GM21786 (cell line): ENCODE results near the gene ARHGAP26.

ENCODE experiments used
- ATAC-seq: cut with Tn5 transposase; IDR thresholded peaks from one replicate; pipeline ENCODE4 v1.9.1; 2021; ENCODE audit not compliant: unreplicated experiment

ARHGAP26 gene

GRCh38 chr5:143172739-143173138, 402.6 kb downstream of the ARHGAP26 start:
- ATAC-seq, result no peak

DNA sequence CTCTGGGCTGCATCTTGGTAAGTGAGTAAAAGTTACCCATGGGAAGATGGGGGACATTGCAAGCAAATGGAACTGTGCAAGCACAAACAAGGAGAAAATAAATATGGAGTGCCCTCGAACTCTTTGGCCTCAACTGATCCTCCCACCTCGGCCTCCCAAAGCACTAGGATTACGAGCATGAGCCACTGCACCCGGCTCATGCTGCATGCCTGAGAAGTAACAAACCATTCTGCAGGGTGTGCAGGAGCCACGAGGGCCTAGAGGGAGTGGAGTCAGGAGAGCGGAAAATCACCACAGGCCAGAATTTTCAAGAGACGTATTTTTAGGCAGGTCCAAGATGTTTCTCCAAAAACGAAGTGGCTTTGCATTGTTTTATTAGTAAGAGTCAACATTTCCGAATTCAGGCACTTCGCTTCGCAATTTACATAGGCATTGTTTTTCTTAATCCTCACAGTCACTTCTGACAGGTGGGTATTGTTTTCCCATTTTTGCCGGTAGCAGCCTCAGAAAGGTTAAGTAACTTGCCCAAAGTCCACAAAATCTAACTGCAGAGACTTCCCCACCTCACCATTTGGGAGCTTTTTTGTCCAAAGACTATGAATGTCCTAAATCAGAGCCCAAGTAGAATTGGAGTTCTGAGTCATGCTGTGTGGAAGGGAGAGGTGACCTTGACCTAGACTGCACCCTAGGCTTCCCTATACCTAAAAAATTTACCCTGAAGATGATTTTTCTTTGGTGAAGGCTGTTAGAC, 403.1 kb downstream of the ARHGAP26 start:
- ATAC-seq, result no peak

- peak; percentile 93 for ATAC-seq
Measured at GRCh38 chr5:143174714-143175398, 404.7 kb downstream of the ARHGAP26 start.

- no peak for ATAC-seq
Measured at GRCh38 chr5:143176048-143176447, 405.9 kb downstream of the ARHGAP26 start.

- no peak for ATAC-seq
Measured at GRCh38 chr5:143177263-143177983, 407.2 kb downstream of the ARHGAP26 start.

- no peak for ATAC-seq
Measured at GRCh38 chr5:143179126-143179740, 409.1 kb downstream of the ARHGAP26 start.

GRCh38 chr5:143180751-143181150, 410.6 kb downstream of the ARHGAP26 start:
- ATAC-seq, result no peak

DNA sequence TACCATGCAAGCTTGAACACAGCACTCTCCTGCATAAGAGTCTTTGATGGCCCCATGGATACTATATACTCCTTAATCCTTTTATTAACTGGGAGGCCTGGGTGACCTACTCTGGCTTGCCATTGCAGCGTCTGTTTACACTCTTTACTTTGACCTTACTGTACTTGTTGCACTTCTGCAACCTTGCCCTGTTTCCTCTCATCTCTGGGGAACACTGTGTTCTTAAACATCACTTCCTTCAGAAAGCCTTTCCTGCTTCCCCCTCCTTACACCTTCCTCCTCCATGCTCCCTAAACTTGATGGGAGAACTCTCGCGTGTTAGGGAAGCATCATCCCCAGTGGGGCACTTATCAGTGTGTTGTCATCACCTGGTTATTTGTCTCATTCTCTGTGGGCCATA, 411.0 kb downstream of the ARHGAP26 start:
- ATAC-seq, result no peak

GRCh38 chr5:143182106-143182505, 411.9 kb downstream of the ARHGAP26 start:
- no peak for ATAC-seq

DNA sequence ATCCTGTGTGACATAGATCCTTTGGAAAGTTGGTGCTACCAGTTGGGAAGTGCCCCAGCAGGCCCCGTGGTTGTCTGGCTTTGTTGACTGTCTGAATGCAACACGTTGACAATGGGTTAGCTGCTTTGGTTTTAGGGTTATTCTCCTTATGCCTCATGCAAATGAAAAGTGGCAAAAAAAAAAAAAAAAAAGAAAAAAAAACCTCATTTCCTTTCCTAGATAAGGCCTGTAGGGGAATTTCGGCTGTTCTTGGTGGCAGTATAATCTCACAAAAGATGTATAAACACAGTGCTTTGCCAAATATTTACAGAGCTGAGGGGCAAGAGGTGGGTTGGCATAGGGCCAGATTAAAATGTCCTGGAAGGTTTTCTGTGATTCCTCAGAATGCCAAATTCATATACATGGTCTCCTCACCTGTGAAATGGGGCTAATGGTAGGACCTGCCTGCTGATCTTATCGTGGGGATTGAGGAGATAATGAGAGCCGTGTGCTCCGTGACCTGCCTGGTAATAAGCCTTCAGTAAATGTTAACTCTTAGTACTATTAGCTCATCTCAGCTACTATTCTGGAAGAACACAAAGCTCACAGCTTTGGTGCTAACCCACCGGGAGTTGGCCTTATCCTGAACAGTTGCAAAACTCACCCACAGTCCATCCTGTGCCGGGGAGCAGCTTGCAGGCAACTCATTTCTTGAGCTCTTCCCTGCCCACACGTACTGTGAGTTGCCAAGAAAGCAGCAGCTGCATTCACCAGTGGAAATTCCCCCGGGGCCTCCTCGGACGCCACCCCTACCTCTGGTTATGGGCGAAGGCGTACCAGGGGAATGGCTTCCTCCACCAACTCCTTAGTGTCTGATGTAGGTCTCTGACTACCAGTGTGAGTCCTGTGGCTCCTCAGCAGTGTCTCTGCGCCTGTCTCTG, 413.0 kb downstream of the ARHGAP26 start:
- ATAC-seq, result peak; percentile 57

DNA sequence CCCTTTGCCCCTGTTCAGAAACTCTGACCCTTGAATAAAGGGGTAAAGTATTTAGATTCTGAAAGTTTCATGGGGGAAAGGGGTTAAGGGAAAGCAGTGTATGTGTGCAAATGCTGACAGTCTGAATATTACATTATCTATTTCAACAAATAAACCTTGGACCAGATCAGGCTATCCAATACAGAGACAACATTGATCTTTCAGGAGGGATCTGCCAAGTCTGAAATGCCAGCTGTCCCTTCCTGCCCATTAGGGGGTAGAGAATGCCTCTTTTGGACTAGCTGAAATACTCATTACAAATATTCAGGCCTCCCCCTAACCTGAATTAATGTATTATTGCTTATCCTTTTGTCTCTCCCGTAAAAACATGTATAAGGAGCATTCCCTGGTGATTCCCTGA, 413.8 kb downstream of the ARHGAP26 start:
- no peak for ATAC-seq

GRCh38 chr5:143186623-143187022, 416.4 kb downstream of the ARHGAP26 start:
- peak; percentile 30 for ATAC-seq

- no peak for ATAC-seq
Measured at GRCh38 chr5:143187495-143187894, 417.3 kb downstream of the ARHGAP26 start.

DNA sequence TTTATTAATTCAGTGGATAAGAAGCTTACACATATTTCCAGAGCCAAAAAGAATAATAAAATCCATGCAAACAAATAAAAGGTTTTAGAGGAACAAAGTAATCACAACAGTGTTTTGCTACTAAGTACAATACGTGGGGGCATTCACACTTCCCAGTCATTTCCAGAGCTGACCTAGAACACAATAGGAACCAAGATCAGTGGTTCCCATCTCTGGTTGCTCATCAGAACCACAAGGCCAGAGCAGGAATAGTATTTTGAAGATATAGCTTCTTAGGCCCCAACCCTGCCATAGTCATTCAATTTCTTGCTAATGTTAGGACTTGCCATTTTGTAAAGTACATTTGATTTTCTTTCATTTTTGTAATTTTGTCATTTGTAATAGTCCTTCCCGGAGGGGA, 417.9 kb downstream of the ARHGAP26 start:
- no peak for ATAC-seq

GRCh38 chr5:143188692-143189091, 418.5 kb downstream of the ARHGAP26 start:
- ATAC-seq, result peak; percentile 35

DNA sequence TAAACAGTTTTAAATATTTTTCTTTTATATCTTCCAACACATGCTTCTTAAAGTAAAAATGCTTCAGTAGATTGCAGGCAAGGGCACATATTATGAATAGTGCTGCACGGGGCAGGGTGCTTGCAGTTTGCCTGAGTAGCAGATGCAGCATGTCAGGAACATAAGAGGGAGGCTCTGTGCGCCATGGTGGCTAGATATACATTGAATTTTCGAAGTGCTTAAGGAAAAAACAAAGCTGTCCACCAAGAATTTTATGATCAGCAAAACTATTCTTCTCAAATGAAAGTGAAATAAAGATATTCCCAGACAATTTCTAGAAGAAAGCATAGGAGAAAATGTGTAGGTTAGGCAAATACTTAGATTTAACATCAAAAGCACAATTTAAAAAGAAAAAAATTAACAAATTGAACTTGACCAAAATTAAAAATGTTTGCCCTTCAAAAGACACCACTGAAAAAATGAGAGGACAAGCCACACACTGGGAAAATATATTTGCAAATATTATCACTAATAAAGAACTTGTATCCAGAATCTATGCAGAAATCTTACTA, 420.2 kb downstream of the ARHGAP26 start:
- ATAC-seq, result no peak

DNA sequence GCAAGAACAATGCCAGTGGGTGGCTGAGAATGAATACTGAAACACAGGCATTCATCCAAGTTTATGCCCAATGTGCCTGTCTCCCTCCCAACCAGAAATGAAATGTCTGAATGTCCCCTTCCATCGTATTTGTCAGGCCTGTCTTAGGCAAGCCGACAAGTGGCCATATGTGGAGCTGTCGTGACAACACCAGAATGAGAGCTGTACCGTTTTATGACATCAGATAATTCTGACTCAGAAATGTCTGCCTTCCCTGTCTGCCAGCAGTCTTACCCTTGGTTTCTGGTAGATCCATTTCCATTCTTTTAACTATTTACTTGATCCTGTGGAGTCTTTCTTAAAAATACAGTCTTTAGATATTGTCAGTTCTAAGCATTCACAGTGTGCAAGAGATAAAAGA, 421.5 kb downstream of the ARHGAP26 start:
- no peak for ATAC-seq

- no peak for ATAC-seq
Measured at GRCh38 chr5:143192191-143192900, 422.2 kb downstream of the ARHGAP26 start.

DNA sequence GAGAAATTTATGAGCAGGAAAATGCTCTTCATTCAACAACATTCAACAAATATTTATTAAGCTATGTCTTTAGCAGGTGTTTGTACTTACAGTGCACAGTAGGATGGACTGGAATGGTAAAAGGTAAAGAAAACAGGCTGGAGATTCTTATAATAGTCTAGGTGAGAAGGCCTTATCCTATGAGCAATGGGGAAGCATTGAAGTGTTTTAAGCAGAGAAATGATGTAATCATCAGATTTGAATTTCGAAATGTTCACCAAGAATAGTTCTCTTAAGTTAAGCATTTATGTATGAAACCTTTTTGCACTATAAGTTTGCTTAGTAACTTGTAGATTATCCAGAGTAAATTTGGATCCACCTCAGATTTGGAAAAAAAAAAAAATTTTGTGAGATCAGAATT, 424.0 kb downstream of the ARHGAP26 start:
- ATAC-seq, result no peak
